HFF-Myc (cell line): ENCODE data around the gene SPATA17.

Experiments used
- DNase-seq: peaks from one replicate; pipeline ENCODE4 v3.0.0-alpha.2; 2011; ENCODE audit warnings: low read depth; ENCODE audit errors: extremely low read depth
- H3K4me3 ChIP-seq: replicated peaks from 2 replicates; pipeline ENCODE4 v1.5.1; 2011; ENCODE audit warnings: low read depth, mild to moderate bottlenecking, control low read depth, low read length
- TF ChIP-seq, protein P1 (sequence below): IDR thresholded peaks from 2 replicates; pipeline ENCODE4 v1.5.1; 2012; ENCODE audit warnings: mild to moderate bottlenecking, low read depth, low read length, control low read depth; ENCODE audit errors: missing control alignments

SPATA17 gene

DNA sequence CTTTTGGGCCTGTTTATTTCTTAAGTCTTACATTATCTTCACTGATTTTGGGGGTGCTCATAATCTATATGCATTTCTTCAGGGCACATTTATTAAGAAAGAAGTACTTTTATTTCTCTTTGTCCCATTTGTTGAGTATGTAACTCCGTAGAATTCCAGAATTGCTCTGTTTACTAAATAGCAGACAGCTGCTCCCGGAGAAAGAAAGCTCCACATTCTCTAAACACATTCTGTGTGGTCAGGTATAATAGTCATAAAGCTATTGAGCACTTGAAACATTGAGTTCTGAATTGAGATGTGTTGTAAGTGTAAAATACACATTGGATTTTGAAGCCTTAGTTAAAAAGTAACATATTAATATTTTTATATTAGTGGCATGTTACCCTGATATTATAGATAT, 206.5 kb downstream of the SPATA17 start:
- TF ChIP-seq, protein P1, sequence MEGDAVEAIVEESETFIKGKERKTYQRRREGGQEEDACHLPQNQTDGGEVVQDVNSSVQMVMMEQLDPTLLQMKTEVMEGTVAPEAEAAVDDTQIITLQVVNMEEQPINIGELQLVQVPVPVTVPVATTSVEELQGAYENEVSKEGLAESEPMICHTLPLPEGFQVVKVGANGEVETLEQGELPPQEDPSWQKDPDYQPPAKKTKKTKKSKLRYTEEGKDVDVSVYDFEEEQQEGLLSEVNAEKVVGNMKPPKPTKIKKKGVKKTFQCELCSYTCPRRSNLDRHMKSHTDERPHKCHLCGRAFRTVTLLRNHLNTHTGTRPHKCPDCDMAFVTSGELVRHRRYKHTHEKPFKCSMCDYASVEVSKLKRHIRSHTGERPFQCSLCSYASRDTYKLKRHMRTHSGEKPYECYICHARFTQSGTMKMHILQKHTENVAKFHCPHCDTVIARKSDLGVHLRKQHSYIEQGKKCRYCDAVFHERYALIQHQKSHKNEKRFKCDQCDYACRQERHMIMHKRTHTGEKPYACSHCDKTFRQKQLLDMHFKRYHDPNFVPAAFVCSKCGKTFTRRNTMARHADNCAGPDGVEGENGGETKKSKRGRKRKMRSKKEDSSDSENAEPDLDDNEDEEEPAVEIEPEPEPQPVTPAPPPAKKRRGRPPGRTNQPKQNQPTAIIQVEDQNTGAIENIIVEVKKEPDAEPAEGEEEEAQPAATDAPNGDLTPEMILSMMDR = no peak

DNA sequence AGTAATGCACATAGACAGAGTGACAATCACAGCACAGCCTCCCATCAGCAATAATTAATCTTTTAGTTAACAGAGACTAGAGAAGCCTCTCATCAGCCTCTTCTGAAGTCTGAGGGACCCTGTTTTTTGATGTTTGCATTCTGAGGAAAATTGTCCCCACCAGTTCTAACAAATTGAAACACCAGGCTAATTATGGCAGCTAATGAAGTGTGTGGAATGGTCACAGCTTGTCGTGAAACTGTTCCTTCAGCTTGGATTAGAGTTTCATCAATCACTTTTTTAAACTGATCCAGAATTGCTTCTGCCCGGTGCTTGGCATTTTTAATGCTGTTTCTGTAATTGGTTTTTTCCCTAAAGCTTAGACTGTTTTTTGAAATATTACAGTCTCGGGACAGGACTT, 208.0 kb downstream of the SPATA17 start:
- TF ChIP-seq, protein P1 = no peak
- H3K4me3 ChIP-seq = no peak overlapping the region
- DNase-seq = no peak

More for the DNA sequence above, 206.5 kb downstream of the SPATA17 start:
- DNase-seq = no peak
- no peak overlapping the region for H3K4me3 ChIP-seq

DNA sequence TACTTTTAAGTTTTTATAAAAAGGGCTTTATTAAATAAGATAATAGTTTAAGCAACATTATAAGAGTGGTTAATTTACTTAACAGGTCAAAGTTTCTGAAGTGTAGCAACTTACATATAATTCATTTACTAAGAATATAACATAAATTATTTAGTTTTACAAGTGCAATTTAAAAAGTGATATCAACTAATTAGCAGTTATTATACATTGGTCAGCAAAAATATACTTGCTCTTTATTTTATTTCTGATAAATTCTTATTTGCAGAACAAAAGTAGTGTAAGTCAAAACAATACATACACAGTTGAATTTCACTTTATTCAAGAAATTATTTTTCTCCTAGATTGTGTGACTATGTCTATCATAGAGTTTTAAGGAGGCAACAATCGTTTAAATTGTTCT, 215.6 kb downstream of the SPATA17 start:
- TF ChIP-seq, protein P1 = no peak
- H3K4me3 ChIP-seq = no peak overlapping the region
- DNase-seq = no peak

DNA sequence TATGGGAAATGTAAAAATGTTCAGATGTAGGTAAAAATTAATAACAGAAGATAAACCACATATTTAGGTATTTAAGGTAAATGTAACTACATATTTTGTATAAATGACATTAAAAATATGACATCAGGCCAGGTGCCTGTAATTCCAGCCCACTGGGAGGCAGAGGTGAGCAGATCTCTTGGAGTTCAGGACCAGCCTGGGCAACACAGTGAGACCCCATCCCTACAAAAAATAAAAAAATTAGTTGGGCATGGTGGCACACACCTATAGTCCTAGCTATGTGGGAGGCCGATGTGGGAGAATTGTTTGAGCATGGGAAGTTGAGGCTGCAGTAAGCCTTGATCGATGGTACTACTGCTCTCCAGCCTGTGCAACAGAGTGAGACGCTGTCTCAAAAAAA, 216.5 kb downstream of the SPATA17 start:
- no peak overlapping the region for H3K4me3 ChIP-seq
- TF ChIP-seq, protein P1 = no peak
- no peak for DNase-seq

DNA sequence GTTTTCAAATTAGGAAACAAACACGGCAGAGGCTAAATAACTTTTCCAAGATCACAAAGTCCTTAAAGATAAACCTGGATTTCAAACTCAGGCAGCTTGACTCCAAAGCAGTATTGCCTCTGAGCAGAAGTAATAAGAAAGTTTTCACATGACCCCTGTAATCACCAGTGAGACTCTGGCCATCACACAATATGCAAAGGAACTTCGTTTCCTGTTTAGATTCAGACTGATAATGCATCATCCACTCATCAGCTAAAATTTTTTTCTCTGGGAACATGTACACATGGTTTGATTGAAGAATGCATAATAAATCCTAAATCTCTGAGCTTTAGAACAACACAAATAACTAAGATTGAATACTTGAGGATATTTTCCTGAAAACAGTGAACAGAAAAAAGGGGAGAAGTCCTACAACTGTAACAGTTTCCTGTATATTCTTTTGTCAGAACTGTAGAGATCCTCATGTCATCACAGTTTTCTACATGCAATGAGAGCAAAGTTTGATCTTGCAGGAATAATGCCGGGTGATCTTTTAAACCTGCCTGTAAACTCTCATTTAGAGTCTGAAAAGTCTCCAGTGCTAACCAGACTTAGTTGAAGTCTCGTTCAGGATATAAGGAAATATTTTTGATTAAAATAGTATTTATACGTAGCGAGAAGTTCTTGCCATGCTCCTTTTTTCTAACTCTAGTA, 225.3 kb downstream of the SPATA17 start:
- H3K4me3 ChIP-seq = no peak overlapping the region
- TF ChIP-seq, protein P1 = no peak
- DNase-seq = no peak

DNA sequence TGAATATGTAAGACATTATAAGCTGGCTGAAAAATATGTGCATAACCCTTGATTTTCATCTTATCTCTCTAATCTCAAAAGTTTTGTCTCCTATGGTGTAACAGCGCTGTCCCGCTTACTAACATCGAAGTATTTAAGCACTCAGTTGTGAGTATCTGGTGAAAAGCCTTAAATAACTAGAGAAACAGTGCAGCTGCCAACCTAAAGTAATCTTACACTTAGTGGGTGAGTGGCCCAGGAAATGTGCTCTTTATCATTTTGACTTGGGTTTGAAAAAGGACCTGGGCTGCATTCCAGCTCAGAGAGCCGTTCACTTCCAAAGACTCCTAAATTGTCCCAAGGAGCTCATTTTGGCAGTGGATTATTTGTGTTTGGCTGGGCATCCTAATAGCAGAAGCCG, 225.9 kb downstream of the SPATA17 start:
- no peak overlapping the region for H3K4me3 ChIP-seq

More for the DNA sequence above, 225.9 kb downstream of the SPATA17 start:
- TF ChIP-seq, protein P1 = no peak
- DNase-seq = no peak
